ENCODE data around the gene ANKRD10.

The ANKRD10 gene

DNA sequence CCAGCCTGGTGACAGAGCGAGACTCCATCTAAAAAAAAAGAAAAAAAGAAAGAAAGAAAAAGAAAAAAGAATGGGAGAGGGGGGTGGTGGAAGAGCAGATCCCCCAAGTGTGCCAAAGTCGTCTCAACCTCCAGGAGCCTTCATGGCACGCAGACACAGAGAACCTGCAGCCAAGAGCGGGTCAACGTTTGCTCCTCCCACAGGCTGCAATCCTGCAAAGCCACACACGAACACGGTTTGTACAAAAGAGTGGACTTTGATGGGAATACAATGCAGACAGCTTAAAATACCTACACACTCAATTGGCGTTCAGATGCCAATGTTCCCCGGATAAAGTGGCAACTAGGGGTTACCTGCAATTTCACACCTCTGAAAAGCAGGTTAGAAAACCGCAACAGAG lies 29.4 kb downstream of the ANKRD10 start:
- no peak for DNase-seq

DNA sequence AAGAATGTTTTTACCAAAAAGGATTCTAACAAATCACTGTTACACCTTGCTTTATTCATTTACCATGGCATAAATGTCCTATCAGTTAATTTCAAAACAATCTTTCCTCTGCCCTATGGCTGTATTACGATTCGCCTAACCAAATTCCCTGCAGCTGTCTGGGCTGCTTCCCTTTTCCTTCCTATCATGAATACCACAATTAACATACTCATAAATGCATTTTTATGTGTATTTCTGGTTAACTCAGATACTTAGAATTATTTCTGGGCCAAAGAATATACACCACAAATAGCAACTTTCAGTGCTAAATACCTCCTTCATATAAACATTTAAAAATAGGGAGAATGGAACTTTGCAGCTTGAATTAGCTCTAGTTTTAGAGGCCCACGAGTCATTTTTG lies 30.4 kb downstream of the ANKRD10 start:
- no peak for DNase-seq

DNA sequence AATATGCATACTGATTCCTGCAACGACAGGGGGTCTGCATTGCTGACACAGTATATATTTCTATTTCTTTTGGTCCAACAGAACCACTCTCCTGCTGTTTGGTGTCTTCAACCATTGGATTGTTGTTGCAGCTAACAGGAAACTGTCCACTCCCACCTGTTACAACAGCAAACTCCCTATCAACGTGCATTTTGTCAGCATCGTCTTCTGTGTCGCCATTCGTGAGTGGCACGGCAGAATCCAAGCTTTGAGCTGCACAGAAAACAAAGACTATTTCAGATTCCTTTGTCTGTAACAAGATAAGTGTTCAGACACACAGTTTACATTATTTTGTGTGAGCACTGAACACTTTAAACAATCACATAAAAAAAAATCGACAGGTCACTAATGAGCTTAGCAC lies 31.3 kb downstream of the ANKRD10 start:
- DNase-seq = no peak

DNA sequence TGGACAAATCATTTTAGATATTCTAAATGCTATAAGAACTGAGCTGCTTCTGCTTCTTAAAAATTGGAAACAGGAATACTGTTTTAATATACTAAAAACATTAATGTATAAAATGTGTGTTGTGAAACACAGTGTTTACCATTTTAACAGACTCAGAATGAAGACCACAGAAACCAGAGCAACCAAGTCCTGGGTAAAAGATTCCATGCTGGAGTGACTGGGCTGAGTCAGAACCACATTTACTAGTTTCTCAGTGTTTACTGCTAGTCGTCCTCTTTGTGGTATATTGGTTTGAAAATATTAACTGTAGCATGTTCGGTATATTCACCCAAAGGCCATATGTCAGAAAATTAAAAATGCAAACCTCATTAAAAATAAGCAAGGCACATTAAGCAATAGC lies 31.9 kb downstream of the ANKRD10 start:
- DNase-seq = no peak

DNA sequence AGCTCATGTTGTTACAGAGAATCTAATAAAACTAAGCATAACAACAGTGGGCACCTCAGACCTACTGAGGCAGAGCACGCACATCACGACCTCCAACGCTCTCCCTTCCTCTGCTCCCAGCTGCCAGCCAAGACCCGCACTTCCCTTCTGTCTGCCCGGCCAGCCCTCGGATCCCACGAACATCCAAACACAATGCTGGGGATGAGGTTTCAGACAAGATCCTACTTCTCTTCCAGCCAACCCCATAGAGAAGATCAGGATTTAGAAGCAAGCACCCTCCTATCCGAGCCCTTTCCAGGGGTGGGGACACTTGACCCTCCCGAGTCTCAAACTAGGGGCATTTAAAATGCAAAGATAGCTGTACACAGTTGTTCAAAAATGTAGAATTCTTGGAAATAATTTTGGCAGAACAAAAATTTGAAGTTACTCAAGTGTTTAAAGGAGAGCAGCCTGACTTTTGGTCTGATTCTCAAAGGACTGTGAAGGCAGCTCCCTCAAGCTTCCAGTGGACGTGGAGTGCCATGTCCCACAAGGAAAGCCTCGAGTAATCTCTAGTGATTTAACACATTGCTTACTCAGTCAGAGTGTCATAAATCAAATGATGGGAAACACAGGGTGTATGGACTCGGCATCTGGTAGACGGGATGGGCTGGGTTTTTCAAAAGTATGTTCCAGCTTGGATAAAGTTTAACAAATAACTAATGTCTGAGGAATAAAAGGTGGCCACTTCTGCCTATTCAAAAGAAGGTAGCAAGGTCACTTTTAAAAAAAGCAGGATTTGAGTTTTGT lies 32.8 kb downstream of the ANKRD10 start:
- DNase-seq = no peak

DNA sequence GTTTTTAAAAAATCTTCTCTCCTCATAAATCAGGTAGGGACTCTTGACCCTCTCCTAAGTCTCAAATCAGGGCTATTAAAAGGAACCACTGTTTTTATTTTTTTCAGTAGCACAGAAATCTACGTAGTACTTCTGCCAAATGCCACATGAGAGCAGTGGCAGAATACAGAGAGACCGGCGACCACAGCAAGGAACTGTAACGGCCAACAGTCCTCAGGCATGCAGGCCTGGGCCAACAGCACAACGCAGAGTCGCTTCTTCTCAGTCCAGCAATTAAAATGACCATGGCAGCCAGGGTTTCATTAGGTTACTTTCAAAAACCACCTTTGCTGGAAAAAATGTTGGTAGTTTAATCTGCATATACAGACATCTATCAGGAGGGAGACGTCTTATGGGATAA lies 34.2 kb downstream of the ANKRD10 start:
- no peak for DNase-seq

DNA sequence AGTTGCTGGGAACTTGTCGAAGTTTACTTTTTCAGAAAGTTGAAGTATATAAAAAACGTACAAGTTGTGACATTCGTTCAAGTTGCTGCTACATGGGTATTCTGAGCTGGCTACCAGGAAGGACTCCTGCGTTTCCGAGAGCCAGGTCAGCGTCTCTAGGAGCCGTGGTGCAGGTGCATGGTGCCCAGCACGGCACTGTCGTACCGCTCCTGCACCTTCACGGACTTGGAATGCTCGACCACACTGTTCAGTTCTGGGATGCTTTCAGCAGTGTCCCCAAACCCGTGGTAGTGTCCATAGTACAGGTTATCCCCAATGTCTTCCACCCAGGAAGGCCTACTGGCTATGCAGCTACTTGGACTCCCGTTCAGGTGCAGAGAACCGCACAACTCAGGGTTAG lies 35.4 kb downstream of the ANKRD10 start:
- no peak for DNase-seq

DNA sequence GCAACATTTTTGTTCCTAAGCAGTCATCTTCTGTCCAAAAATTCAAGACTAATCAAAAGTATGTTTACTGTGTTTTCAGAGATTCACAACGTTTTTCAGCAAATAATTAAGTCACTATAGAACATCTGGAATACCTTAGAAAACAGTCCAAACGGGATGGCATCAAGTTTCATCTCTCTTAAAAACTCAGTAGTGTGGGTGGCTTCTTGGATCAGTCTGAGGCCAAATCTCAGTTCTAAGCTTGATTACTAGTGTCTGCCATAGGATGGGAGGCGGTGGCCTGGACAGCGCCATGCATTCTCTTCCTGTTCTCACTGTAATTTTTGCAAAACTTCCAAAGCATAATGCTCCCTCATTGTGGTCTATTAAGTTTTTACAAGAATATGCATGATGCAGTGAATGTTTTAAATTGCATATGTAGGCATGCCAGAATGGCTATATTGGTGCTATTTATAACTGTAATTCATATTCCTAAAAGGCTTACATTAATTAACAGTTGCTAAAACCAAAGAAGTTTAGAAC lies 37.1 kb downstream of the ANKRD10 start:
- no peak for DNase-seq

DNA sequence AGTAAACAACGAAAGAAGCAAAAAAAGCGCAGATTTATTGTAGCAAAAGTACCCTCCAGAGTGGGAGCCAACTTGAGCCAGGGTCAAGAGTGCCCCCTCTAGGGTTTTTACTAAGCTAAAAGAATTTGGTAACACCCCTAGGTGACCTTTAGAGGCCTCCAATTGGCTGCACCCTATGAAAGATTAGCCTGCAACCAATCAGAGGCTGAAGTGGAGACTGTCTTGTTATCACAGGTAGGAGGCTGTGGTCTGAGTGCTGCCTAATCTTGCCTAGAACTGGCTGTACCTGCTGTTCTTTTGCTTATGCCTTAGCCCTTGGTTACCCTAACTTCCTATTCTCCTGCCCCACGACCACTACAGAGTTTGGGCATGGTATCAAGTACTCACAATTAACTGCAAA lies 38.3 kb downstream of the ANKRD10 start:
- DNase-seq = no peak

DNA sequence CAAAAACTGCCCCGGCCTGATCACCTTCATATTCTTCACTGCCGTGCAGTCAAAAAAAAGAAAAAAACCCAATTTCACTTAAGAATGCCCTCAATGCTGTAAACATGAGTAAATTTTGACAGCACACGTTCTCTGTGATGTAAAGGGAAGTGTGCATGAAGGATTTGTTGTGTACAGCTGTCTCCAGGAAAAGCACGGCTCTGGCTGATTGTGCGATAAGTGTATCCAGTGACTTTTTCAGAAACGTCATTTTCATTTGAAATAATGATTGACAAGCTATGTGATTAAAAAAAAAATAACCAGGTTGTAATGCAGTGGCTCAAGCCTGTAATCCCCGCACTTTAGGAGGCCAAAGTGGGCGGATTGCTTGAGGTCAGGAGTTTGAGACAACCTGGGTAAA lies 39.6 kb downstream of the ANKRD10 start:
- DNase-seq = no peak

DNA sequence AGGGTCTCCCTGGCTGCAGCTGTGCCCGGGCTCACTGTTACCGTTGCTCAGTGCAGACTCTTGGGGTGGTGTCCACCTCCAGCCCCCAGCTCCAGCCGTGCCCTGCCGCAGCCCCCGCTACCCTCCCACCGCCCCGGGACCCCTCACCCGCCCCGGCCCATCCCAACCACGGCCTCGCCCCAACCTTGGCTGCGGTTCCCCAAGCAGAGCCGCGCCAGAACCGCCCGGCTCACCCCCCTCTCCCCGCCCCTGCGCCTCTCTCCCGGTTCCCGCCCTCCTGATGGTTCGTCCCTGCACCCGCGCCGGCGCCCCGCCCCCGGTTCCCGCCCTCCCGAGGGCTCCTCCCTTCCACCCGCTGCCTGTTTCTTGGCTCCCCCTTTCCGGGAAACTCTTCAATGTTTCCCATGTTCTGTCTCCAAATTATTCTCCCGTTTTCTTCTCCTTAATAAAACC lies 40.3 kb downstream of the ANKRD10 start:
- DNase-seq = peak; percentile 78 to 80

DNA sequence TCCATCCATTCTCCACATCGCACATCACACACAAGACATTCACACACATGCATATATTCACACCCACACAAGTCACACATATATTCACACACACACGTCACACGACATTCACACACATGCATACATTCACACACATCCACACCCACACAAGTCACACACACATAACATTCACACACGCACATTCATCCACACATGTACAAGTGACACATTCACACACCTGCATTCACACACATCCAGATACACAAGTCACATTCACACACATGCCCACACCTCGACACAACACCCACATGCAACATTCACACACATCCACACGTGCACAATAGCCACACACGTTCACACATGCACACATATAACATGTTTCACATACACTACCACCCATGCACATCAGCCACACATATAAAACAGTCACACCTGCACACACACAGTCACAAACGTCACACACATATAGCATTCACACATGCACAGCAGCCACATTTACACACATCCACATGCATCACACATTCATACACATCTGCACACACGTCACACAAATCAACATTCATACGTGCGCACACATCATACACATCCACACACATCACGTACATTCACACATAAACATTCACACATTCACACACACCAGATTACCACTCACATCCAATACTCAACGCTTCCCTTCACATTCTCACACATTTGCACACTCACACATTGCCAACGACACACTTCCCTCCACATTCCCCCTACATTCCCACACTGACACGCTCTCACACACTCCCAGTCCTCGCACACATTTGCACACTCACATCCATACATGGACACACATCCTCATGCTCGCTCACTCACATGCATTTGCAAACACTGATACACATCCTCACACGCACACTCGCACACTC lies 41.0 kb downstream of the ANKRD10 start:
- no peak for DNase-seq

DNA sequence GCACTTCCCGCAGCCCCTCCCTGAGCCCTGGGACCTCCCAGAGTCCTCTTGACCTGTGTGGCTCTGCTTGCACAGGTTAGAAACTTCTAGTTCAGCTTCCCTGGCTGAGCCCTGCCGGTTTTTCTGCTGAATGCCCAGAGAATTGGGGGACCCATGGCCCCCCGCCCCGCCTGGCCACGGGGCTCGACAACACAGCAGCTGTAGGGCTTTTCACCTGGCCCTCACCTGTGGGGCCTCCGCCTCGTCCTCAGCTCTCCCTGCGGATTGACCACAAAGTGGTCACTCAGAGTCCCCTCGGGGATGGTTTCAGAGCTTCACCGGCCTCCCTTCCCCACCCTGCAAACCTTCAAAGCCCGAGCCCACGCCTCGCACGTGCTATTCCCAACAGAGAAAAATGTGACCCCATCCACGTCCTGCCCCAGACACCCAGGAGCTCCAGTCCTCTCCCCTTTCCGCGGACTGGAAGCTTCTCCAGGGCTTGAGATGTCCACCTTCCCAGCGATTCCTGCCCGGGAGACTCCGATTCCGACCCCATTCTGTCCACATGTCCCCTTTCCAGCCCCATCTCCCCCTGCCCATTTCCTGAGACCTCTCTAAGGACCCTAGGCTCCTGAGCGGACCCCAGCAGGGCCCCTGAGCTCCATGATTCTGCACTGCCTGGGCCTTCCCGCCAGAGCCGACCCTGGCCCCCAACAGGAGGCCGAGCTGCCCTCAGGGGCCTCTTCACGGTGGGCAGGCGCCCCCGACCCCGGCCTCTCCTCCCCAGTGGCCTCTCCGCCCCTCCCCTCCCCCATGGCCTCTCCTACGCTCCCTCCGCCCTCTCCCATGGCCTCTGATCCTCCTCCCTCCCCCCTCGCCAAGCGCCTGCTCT lies 41.9 kb downstream of the ANKRD10 start:
- DNase-seq = no peak

DNA sequence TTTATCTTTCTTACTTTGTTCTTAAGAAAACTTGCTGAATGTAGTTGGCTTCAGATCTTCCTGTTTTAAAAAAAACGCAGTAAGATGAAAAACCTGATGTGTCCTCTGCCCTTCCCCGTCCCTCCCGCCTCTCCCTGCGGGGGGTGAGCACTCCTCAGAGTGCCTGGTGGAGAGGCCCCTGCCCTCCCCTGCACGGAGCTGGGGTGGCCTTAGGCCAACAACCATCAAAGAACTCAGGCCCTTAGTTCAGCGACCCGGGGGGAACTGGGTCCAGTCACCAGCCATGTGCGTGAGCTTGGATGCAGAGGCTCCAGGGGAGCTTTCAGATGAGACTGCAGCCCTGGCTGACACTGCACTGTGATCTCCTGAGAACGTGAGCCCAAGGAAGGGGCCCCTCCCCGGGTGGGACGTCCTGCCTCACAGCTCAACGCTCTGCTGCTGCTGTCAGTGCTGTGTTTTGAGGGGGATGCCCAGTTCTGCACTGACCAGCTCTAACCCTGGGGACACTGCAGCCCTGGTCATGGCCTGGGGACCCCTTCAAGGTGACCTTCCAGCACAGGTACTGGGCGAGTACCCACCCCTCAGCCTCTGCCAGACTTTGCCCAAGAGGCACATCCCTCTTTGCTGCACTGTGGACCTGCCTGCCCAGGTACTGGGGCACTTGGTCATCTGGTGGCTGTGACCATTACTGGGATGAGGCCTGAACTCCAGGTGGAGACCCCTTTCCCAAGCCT lies 42.7 kb downstream of the ANKRD10 start:
- no peak for DNase-seq

DNA sequence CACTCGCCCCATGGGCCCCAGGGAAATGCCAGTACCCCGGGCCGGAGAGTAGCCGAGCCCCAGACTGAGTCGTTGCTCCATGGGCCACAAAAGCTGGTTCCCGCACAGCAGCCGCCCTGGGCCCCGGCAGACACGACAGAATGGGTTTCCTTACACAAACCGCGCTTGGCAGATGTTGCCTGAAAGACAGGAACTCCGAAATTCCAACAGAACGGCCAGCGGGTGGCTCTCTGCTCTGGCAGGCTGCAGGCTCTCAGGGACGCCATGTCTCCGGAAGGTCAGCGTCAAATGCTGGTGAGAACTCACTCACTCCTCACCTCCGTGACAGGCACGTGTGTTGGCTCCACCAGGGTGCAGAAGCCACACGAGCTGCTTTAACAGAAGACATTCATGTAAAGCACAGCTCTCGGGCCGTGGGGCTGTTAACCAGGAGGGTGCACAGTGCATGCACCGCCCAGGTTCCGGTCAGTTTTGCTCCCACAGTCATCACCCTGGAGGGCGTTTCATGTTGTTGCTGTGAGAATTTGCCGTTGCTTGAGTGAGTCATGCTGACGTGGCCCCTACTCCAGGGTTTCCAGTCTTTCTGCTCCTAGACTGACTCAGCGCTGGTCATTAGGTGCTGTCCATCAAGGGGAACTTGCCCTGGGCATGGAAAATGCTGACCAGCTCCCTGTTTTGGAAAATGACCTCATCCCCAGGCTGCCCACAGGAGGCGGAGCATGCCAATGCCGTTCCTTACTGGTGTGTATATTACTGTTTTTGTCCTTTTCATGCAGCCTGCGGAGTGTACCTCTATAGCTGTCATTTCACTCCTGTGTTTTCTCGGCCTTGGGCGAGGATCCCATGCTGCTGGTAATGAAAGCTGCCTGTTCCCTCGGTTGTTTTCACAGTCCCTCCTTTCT lies 44.8 kb downstream of the ANKRD10 start:
- DNase-seq = peak; percentile 38 to 54

DNA sequence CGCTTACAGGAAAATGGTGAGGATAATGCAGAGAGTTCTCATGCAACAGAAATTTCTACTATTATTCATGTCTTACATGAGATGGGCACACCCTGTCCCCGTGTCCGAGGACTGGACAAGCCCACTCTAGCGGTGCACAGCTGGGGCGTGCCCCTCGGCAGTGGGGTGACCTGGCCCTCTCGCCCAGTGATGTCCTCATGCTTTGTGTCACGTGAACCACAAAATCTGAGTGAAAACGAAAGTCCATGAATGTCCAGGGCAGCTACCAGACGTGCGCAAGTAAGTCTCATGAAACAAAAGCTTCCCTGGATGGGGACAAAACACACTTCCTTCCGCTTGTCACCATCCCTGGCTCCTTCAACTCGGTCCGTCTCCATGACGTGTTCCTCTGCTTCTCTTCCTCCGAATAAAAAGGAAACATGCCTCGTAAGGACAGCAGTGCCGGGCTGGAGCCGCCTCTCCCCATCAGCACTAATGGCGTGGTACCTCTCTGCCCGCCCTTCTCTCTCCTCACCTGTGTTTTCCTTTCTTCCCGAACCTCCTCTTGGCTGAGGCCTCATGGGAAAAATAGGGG lies 45.6 kb downstream of the ANKRD10 start:
- no peak for DNase-seq

DNA sequence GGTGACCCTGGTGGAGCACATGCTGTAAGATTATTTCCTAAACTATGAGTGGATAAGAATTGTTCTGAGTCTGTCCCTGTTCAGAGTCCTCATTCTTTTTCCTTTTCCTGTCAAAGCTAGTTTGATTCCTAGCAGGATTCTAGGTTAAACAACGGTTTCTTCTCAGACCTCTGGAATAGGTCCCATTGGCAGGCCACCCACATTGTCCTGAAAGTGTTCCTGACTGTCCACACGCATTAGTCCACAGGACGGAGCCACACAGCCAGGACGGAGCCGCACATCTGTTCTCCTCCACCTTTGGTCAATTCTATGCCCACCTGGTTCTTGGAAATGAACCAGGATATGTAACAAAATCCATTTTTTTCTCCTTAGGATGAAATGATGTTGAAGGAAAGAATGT lies 46.1 kb downstream of the ANKRD10 start:
- DNase-seq = no peak

DNA sequence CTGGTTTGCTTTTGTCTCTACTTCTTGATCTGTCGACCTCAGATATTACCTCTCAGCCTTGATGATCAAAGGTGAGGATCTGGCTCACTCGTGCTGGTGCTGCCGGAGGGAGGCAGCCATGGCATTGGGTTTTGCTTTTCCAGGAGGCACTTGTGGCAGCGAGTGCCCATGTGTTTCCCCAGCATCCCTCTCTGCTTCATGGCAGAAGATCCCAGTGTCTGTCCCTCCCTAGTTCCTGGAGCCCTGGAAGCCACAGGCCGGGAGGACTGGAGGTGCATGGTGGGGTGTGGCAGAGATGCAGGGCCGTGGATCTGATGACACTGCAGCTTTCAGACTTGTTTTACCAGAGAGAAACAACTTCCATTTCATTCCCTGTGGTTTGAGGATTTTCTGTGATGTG lies 47.5 kb downstream of the ANKRD10 start:
- DNase-seq = no peak

DNA sequence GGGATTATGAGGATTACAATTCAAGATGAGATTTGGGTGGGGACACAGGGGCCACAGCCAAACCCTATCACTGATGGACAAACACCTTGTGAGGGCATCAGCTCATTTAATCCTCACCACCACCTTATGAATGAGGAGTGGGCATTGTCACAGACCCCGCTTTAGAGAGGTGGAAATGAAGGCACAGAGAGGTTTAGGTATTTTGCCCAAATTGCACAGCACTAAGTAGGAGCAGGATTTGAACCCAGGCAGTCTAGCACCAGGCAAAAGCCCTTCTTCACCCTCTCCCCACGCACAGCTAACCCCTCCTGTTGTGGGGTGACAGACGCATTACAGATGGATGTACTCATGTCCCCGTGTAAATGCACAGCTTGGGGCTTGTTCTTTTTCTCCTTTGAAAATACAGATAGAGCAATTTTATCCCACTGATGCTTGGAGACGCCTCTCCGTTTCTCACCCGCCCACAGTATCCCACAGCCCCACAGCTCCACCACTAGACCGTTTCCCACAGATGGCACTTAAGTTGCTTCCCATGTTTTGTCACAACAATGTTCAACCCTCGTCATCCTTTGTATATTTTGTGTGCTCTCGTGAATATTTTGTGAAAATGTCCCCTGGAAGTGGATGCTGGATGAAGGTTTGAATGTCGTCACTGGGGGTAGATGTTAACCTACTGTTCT lies 48.2 kb downstream of the ANKRD10 start:
- DNase-seq = no peak

DNA sequence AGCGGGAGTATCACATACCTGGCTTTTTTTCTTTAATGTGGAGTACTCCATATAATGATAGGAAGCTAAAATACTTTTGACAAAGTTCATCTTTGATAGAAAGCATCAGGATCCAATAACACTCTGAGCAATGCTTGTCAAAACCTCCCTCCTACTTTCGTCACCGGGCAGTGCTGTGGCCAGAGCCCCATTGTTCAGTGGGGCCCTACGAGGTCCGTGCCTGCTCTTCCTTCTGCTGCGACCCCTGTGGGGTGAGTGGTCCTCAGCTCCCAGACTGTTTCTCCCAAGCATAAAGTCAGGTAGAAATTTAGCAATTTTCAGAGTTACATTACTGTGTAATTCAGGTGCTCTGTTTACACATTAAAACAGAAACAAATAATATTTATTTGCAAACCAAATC lies 51.2 kb downstream of the ANKRD10 start:
- no peak for DNase-seq
